ENCODE results near the gene CFL1.

CFL1 gene

GRCh38 chr11:65857853-65858680 lies at the start of gene CFL1:
Gene CFL1, minus strand, starts transcription at chr11:65858180. Its CDS starts 81 bp downstream, at chr11:65858099.
- Histone ChIP-seq H3K27me3 (ENCODE audit: control insufficient read depth, low read length) (no peaks in the 10 kb centered on the region), H3K79me2 (ENCODE audit: control insufficient read depth, low read length) (peaks cover 60% of the 10 kb centered on the region), H3K9me3 (ENCODE audit: control insufficient read depth, insufficient read depth, low read length) (no peaks in the 10 kb centered on the region), H4K20me1 (ENCODE audit: control insufficient read depth, insufficient read depth, low read depth, low read length) (peaks cover 20% of the 10 kb centered on the region), H3K36me3 (ENCODE audit: control insufficient read depth, low read length) (peaks cover 69% of the 10 kb centered on the region), H3K27ac (ENCODE audit: low read depth, low read length) (peak within 1 kb of the TSS; percentile 83), H3F3A (ENCODE audit: control insufficient read depth, insufficient read depth) (peaks cover 24% of the 10 kb centered on the region), H3K4me3 (ENCODE audit: low read length) (peak within 1 kb of the TSS; percentile 88), H3K4me1 (ENCODE audit: control insufficient read depth, low read length) (peaks cover 28% of the 10 kb centered on the region), H3K4me2 (ENCODE audit: low read length) (peak within 1 kb of the TSS; percentile 93), H3K9me2 (replicated peaks; ENCODE audit: control insufficient read depth, low read length) (no peaks in the 10 kb centered on the region)
- no peak for TF ChIP-seq EZH2phosphoT487 (IDR thresholded peaks at IDR 0.05; ENCODE audit: borderline replicate concordance, low read length)
- no peak for TF ChIP-seq CTCF (IDR thresholded peaks at IDR 0.05; ENCODE audit: low read depth, low read length, poor library complexity, severe bottlenecking)

GRCh38 chr11:65906602-65907001 lies 48.6 kb upstream of the CFL1 start:
- H3K9me2 ChIP-seq (replicated peaks; ENCODE audit: control insufficient read depth, low read length) = no peaks in the 10 kb centered on the region
- TF ChIP-seq EZH2phosphoT487 (IDR thresholded peaks at IDR 0.05; ENCODE audit: borderline replicate concordance, low read length) (no peak), CTCF (IDR thresholded peaks at IDR 0.05; ENCODE audit: low read depth, low read length, poor library complexity, severe bottlenecking) (no peak)
- H3K4me1 ChIP-seq (ENCODE audit: control insufficient read depth, low read length) = no peaks in the 10 kb centered on the region
- peaks cover 45% of the 10 kb centered on the region for H3K27me3 ChIP-seq (ENCODE audit: control insufficient read depth, low read length)
- H3K36me3 ChIP-seq (ENCODE audit: control insufficient read depth, low read length) = no peaks in the 10 kb centered on the region
- no peaks in the 10 kb centered on the region for H3K79me2 ChIP-seq (ENCODE audit: control insufficient read depth, low read length)
- no peak overlapping the region for H3K27ac ChIP-seq (ENCODE audit: low read depth, low read length)
- no peaks in the 10 kb centered on the region for H3F3A ChIP-seq (ENCODE audit: control insufficient read depth, insufficient read depth)
- H3K9me3 ChIP-seq (ENCODE audit: control insufficient read depth, insufficient read depth, low read length) = no peaks in the 10 kb centered on the region
- H4K20me1 ChIP-seq (ENCODE audit: control insufficient read depth, insufficient read depth, low read depth, low read length) = no peaks in the 10 kb centered on the region
- no peak overlapping the region for H3K4me2 ChIP-seq (ENCODE audit: low read length)
- H3K4me3 ChIP-seq (ENCODE audit: low read length) = no peak overlapping the region

- Histone ChIP-seq H3K4me3 (ENCODE audit: low read length) (no peak overlapping the region), H3K4me2 (ENCODE audit: low read length) (no peak overlapping the region), H3K9me3 (ENCODE audit: control insufficient read depth, insufficient read depth, low read length) (no peaks in the 10 kb centered on the region), H3K36me3 (ENCODE audit: control insufficient read depth, low read length) (no peaks in the 10 kb centered on the region), H3K27ac (ENCODE audit: low read depth, low read length) (no peak overlapping the region), H3K4me1 (ENCODE audit: control insufficient read depth, low read length) (peaks cover 18% of the 10 kb centered on the region), H3F3A (ENCODE audit: control insufficient read depth, insufficient read depth) (no peaks in the 10 kb centered on the region), H3K27me3 (ENCODE audit: control insufficient read depth, low read length) (peaks cover 40% of the 10 kb centered on the region), H3K79me2 (ENCODE audit: control insufficient read depth, low read length) (no peaks in the 10 kb centered on the region), H3K9me2 (replicated peaks; ENCODE audit: control insufficient read depth, low read length) (no peaks in the 10 kb centered on the region), H4K20me1 (ENCODE audit: control insufficient read depth, insufficient read depth, low read depth, low read length) (no peaks in the 10 kb centered on the region)
- no peak for TF ChIP-seq CTCF (IDR thresholded peaks at IDR 0.05; ENCODE audit: low read depth, low read length, poor library complexity, severe bottlenecking)
- TF ChIP-seq EZH2phosphoT487 (IDR thresholded peaks at IDR 0.05; ENCODE audit: borderline replicate concordance, low read length) = no peak
These were observed 45.7 kb upstream of the CFL1 start for GRCh38 chr11:65903715-65904114.
